Neuron (in vitro differentiated cells): Measurements from ENCODE around the gene ITPR1.

Experiments
- H2AFZ ChIP-seq: one replicate; pipeline ENCODE4 v1.6.1; 2013; ENCODE audit warnings: low read depth, mild to moderate bottlenecking, inconsistent platforms, low read length, moderate library complexity
- H3K27me3 ChIP-seq: one replicate; pipeline ENCODE4 v1.6.1; 2013; ENCODE audit warnings: low read length; ENCODE audit not compliant: insufficient read depth
- H3K36me3 ChIP-seq: one replicate; pipeline ENCODE4 v1.6.1; 2013; ENCODE audit warnings: low read length; ENCODE audit not compliant: insufficient read depth
- H3K4me1 ChIP-seq: one replicate; pipeline ENCODE4 v1.6.1; 2013; ENCODE audit warnings: low read length; ENCODE audit not compliant: insufficient read depth
- H3K4me3 ChIP-seq: 2 replicates; pipeline ENCODE4 v1.5.1; 2013; ENCODE audit warnings: mild to moderate bottlenecking, low read length, moderate library complexity
- H3K9me3 ChIP-seq: one replicate; pipeline ENCODE4 v1.6.1; 2013; ENCODE audit warnings: low read length

The ITPR1 gene

GRCh38 chr3:4698125-4698821 lies 205.1 kb downstream of the ITPR1 start:
- Histone ChIP-seq H3K4me3 (no peak overlapping the region), H3K36me3 (no peaks in the 10 kb centered on the region), H3K9me3 (no peaks in the 10 kb centered on the region)

GRCh38 chr3:4703054-4703480 lies 209.9 kb downstream of the ITPR1 start:
- Histone ChIP-seq H3K9me3 (no peaks in the 10 kb centered on the region), H3K4me3 (no peak overlapping the region), H3K4me1 (no peaks in the 10 kb centered on the region), H3K36me3 (no peaks in the 10 kb centered on the region), H2AFZ (no peak overlapping the region), H3K27me3 (no peaks in the 10 kb centered on the region)

More at GRCh38 chr3:4698125-4698821, 205.1 kb downstream of the ITPR1 start:
- Histone ChIP-seq H2AFZ (no peak overlapping the region), H3K27me3 (no peaks in the 10 kb centered on the region), H3K4me1 (no peaks in the 10 kb centered on the region)

GRCh38 chr3:4704552-4704951 lies 211.4 kb downstream of the ITPR1 start:
- H3K9me3 ChIP-seq: no peaks in the 10 kb centered on the region
- H3K27me3 ChIP-seq: no peaks in the 10 kb centered on the region
- no peaks in the 10 kb centered on the region for H3K4me1 ChIP-seq
- H3K4me3 ChIP-seq: no peak overlapping the region
- H3K36me3 ChIP-seq: no peaks in the 10 kb centered on the region
- no peak overlapping the region for H2AFZ ChIP-seq

GRCh38 chr3:4707324-4707723 lies 214.2 kb downstream of the ITPR1 start:
- Histone ChIP-seq H3K4me1 (no peaks in the 10 kb centered on the region), H3K27me3 (no peaks in the 10 kb centered on the region), H2AFZ (no peak overlapping the region), H3K9me3 (no peaks in the 10 kb centered on the region), H3K4me3 (no peak overlapping the region), H3K36me3 (no peaks in the 10 kb centered on the region)

GRCh38 chr3:4708230-4708629 lies 215.1 kb downstream of the ITPR1 start:
- Histone ChIP-seq H3K9me3 (no peaks in the 10 kb centered on the region), H3K36me3 (no peaks in the 10 kb centered on the region), H3K4me1 (no peaks in the 10 kb centered on the region), H3K27me3 (no peaks in the 10 kb centered on the region), H2AFZ (no peak overlapping the region), H3K4me3 (no peak overlapping the region)

GRCh38 chr3:4709341-4709740 lies 216.2 kb downstream of the ITPR1 start:
- H3K27me3 ChIP-seq: no peaks in the 10 kb centered on the region
- H3K4me3 ChIP-seq: no peak overlapping the region
- H2AFZ ChIP-seq: no peak overlapping the region
- H3K9me3 ChIP-seq: no peaks in the 10 kb centered on the region
- H3K36me3 ChIP-seq: no peaks in the 10 kb centered on the region
- H3K4me1 ChIP-seq: no peaks in the 10 kb centered on the region

GRCh38 chr3:4710191-4710590 lies 217.0 kb downstream of the ITPR1 start:
- no peak overlapping the region for H2AFZ ChIP-seq
- no peak overlapping the region for H3K4me3 ChIP-seq
- H3K4me1 ChIP-seq: no peaks in the 10 kb centered on the region
- H3K36me3 ChIP-seq: no peaks in the 10 kb centered on the region
- H3K27me3 ChIP-seq: no peaks in the 10 kb centered on the region
- H3K9me3 ChIP-seq: no peaks in the 10 kb centered on the region

- Histone ChIP-seq H3K36me3 (no peaks in the 10 kb centered on the region), H2AFZ (no peak overlapping the region), H3K4me3 (no peak overlapping the region), H3K9me3 (no peaks in the 10 kb centered on the region), H3K27me3 (no peaks in the 10 kb centered on the region), H3K4me1 (no peaks in the 10 kb centered on the region)
Measured at GRCh38 chr3:4711680-4711992, 218.5 kb downstream of the ITPR1 start.

- Histone ChIP-seq H2AFZ (no peak overlapping the region), H3K9me3 (no peaks in the 10 kb centered on the region), H3K4me3 (no peak overlapping the region), H3K36me3 (no peaks in the 10 kb centered on the region), H3K4me1 (no peaks in the 10 kb centered on the region), H3K27me3 (no peaks in the 10 kb centered on the region)
Measured at GRCh38 chr3:4712109-4712508, 219.0 kb downstream of the ITPR1 start.

GRCh38 chr3:4714045-4714444 lies 220.9 kb downstream of the ITPR1 start:
- H3K27me3 ChIP-seq: no peaks in the 10 kb centered on the region
- H3K4me1 ChIP-seq: no peaks in the 10 kb centered on the region
- no peaks in the 10 kb centered on the region for H3K36me3 ChIP-seq
- H3K4me3 ChIP-seq: no peak overlapping the region
- no peak overlapping the region for H2AFZ ChIP-seq
- no peaks in the 10 kb centered on the region for H3K9me3 ChIP-seq

GRCh38 chr3:4716266-4716665 lies 223.1 kb downstream of the ITPR1 start:
- Histone ChIP-seq H3K4me3 (no peak overlapping the region), H3K4me1 (peaks cover 3% of the 10 kb centered on the region), H3K9me3 (no peaks in the 10 kb centered on the region), H3K36me3 (no peaks in the 10 kb centered on the region), H2AFZ (no peak overlapping the region), H3K27me3 (no peaks in the 10 kb centered on the region)

- Histone ChIP-seq H3K9me3 (no peaks in the 10 kb centered on the region), H3K27me3 (no peaks in the 10 kb centered on the region), H2AFZ (no peak overlapping the region), H3K4me3 (no peak overlapping the region), H3K4me1 (peaks cover 3% of the 10 kb centered on the region), H3K36me3 (no peaks in the 10 kb centered on the region)
Measured at GRCh38 chr3:4716706-4717362, 223.7 kb downstream of the ITPR1 start.

GRCh38 chr3:4717363-4717740 lies 224.2 kb downstream of the ITPR1 start:
- H3K9me3 ChIP-seq: no peaks in the 10 kb centered on the region
- H3K4me3 ChIP-seq: no peak overlapping the region
- H3K27me3 ChIP-seq: no peaks in the 10 kb centered on the region
- no peaks in the 10 kb centered on the region for H3K36me3 ChIP-seq
- H3K4me1 ChIP-seq: peaks cover 3% of the 10 kb centered on the region
- H2AFZ ChIP-seq: no peak overlapping the region
